Measurements from ENCODE around the gene RNF224.
"Not testable (repeated sequence)": the region's sequence is repeated elsewhere in the genome, so short reads cannot be mapped to it uniquely, and the experiment has no call there.

Gene RNF224

DNA sequence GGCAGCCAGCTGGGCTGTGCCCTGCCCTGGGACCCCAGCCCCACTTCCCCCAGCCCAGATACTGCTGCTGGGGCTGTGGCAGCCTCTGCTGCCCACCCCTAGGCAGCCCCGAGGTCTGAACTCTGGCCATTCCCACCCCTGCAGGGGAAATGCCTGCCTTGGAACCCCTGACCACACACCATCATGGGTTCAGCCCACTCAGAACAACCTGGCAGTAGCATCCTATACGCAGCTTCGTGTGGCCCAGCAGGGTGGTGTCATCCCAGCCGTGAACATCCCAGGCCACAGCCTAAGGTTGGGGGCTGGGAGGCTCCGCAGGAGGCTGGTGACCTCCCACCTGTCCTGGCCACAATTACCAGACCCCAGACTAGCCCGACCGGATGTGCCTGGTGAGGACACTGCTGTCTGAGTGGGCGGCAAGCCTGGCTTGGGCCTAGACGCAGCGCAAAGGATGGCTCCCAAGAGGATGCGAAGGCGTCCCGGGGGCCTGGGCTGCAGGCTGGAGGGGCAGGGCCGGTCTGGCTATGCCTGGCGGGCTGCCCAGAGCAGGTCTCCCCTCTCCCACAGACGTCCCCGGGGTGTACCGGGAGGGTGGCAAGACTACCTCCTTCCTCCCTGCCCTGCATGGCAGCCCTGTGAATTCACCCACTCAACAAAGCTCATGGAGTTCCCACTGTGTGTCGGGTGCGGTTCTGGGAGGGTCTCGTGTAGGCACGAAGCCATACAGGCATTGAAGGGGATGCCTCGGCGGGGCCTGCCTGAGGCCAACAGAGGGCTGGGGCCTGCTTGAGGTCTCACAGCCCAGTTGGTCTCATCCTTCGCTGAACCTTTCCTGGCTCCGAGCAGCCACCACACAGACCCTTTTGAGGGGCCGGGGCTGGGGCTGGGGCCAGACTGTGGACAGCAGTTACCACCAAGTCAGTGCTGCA, 1.9 kb downstream of the RNF224 start:
- no peak for DNase-seq

DNA sequence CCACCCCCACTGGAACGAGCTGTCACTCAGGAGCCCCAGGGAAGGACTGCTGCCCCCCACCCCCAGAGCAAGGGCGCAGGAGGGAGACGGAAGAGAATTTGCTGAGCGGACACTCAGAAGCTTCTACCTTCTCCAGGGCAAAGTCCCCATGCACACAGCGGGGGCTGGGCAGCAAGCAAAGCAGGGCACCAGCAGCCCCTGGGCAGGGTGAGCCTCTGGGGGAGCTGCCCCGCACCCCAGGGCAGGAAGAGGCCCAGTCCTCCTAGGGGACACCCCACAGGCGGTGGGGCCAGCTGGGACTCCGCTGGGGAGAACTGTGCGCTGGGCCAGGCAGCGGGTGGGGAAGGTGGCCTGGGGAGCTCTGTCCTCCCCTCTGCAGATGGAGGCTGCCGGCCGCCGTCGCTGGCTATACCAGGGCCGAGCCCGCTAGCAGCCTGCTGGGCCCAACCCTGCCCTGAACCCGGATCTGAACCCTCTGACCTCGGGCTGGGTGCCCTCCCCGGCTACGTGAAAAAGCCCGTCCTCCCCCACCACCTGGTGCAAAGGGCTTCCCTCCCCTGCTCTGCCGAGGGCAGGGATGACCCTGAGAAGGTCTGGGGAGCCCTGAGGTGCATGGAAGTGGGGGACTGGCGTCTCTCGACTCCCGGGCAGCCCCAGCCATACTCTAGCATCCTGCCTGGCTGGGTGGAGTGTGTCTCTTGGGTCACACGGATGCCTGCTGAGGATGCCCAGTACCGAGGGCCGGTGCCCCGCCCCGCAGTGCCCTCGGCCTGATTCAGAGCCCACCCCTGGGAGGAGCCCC, 2.8 kb downstream of the RNF224 start:
- no peak for DNase-seq

DNA sequence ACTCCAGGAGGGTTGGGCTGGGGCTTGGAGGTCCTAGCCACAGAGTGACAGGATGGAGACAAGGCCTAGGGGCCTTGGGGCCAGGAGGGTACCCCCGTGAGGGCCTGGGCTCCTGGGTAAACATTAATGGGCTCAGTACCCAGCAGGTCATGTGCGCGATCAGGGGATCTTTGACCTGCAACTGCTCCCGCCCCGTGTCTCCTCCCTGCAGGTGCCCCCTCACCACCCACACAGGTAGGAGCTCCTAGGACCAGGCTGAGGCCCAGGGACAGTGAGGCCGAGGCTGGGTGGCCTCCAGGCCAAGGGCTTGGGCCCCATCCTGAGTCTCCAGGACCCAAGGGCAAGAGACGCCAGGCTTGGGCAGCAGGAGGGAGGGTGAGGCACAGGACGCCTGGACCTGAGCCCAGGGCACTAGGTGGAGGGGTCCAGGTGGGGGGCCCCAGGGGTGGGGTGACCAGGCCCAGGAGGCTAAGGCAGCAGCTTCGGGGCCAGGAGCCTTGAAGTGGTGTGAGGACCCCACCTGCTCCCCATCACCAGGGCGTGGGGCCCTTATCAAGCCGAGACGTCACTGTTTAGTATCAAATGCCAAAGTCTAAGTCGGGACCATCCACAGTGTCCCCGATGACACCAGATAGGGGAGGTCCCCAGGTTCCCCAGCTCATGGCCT, 3.5 kb downstream of the RNF224 start, which contains the start of gene SLC34A3:
SLC34A3 (plus strand) TSS at position 197 of the 667 bp plus-strand sequence. CDS start 802 bp downstream, outside the sequence.
- no peak for DNase-seq

DNA sequence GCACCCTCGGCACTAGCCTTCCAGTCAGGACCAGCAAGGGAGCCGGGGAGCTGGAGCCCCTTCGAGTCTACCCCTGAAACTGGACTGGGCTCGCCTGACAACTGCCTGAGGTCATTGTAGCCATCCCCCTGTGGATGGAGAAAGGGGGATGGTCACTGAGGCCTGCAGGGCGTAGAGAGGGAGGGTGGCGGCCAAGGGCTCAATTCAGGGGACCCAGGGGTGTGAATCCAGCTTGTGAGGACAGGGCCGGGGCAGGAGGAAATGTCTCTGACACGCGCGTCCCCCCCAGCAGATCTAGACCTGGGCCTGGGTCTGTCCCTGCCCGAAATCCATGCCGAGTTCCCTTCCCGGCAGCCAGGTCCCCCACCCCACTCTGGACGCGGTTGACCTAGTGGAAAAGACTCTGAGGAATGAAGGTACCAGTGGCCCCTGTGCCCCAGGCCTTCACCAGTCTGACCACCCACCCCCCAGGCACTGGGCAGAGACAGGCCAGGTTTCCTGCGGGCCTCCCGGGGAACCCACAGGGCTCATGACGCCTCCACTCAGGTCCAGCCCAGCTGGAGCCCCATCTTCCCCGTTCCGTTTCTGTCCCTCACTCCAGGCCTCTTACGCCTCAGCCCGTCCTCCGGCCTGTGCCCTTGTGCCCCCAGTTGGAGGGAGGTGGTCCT, 4.2 kb downstream of the RNF224 start:
- DNase-seq: no peak

DNA sequence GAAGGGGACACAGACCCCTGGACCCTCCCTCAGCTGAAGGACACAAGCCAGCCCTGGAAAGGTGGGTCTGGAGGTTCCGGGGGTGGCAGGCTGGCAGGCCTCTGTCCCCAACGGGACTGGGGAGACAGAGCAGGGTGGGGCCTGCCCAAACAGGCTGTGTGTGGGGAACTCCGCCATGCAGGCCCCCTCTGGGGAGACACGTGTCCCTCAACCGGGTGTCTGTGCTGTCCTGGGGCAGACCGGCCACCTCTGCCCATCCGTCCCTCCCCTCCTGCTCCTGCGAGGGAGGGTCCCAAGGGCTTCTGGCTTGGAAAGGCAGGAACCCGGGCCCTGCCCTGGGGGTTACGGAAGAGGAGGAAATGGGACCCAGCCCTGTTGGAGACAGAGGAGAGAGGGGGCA, 4.8 kb downstream of the RNF224 start:
- DNase-seq: no peak

DNA sequence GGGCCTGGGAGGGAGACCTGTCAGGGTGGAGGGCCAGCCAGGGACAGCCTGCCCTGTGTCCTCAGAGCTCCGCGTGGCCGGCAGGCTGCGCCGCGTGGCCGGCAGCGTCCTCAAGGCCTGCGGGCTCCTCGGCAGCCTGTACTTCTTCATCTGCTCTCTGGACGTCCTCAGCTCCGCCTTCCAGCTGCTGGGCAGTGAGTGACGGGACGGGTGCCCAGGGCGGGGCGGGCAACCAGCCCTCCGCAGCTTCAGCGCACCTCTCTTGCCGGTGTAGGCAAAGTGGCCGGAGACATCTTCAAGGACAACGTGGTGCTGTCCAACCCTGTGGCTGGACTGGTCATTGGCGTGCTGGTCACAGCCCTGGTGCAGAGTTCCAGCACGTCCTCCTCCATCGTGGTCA, 5.2 kb downstream of the RNF224 start:
- DNase-seq: no peak

DNA sequence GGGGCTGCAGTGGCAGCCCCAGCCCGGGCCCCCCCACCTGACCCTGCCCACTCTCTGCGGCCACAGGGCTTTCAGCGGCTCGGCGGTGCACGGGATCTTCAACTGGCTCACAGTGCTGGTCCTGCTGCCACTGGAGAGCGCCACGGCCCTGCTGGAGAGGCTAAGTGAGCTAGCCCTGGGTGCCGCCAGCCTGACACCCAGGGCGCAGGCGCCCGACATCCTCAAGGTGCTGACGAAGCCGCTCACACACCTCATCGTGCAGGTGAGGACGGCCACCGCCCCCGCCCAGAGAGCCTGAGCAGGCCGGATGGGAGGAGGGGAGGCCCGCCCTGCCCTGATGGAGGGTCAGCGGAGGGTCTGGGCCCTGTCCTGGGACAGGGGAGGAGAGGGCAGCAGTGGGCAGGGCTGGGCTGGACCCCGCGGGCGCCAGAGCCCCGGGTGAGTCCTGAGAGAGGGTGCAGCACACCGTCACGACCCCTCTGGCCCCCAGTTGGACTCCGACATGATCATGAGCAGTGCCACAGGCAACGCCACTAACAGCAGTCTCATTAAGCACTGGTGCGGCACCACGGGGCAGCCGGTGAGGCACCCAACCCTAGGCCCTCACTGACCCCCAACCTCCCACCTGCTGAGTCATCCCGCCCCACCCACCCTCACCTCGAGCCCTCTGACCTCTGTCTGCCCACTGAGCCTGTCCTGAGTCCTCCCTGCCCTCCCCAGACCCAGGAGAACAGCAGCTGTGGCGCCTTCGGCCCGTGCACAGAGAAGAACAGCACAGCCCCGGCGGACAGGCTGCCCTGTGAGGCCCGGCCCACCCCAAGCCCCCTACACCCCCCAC, 6.1 kb downstream of the RNF224 start:
- DNase-seq: no peak

DNA sequence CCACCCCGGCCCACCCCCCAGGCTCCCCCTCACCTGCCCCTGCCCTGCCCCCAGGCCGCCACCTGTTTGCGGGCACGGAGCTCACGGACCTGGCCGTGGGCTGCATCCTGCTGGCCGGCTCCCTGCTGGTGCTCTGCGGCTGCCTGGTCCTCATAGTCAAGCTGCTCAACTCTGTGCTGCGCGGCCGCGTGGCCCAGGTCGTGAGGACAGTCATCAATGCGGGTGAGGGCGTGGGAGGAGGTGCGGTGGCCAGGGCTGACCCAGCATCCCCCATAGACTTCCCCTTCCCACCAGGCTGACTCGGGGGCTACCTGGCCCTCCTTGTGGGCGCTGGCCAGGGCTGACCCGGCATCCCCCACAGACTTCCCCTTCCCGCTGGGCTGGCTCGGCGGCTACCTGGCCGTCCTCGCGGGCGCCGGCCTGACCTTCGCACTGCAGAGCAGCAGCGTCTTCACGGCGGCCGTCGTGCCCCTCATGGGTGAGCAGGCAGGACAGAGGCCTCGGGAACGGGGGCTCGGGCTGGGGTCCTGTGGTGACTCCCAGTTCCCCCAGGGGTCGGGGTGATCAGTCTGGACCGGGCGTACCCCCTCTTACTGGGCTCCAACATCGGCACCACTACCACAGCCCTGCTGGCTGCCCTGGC, 6.9 kb downstream of the RNF224 start:
- DNase-seq: no peak

DNA sequence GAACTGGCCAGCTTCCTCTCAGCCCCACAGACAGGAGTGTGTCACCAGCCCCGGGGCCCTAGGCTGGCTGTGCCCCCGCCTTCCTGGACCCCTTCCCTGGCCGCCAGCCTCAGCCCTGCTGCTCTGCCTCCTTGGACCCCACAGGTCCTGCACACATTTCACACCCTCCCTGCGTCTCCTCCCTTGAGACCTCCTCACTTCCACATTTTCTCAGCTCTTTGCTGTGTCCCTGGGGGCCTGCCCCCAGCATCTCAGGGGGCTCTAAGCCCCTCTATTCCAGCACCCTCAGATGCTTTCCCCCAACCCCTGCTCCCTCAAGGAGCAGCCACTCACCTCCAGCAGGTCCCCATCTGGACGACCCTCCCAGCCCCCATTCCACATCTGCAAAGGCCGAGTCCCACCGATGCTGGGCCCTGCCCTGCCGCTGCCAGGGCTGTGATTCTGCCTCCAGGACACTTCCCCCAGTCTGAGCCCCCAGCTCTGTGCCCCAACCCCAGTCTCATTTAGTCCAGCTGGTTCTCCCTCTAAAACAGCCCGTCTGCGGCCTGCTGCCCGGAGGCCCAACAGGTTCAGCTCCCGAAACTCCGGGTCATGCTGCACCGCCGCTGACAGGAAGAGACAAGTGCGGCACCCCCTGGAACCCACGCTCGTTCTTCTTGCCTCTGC, 7.6 kb downstream of the RNF224 start:
- no peak for DNase-seq

DNA sequence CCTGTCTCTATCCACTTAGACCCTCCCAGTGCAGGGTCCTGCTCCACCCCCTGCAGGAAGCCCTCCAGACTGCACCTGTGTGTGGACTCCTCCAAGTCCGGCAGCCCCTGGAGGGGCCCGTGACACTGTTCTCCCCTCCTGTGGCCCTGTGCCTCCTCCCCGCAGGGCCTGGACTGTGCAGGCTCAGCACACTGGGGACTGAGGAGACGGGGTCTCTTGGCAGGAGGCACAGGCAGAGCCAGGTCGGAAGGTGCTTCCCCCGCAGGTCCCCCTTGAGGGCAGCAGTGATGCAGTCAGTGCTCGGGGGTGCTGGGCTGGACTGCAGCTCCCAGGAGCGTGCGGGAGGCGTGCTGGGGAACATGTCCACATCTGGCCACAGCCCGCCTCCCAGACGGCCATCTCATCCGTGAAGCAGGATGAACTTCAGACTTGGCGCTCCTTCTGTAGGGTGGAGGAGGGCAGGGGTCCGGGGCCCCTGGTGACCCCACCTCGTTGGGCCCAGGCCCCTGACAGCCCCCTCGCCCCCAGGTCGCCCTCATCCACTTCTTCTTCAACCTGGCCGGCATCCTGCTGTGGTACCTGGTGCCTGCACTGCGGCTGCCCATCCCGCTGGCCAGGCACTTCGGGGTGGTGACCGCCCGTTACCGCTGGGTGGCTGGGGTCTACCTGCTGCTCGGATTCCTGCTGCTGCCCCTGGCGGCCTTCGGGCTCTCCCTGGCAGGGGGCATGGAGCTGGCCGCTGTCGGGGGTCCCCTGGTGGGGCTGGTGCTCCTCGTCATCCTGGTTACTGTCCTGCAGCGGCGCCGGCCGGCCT, 8.3 kb downstream of the RNF224 start:
- no peak for DNase-seq

DNA sequence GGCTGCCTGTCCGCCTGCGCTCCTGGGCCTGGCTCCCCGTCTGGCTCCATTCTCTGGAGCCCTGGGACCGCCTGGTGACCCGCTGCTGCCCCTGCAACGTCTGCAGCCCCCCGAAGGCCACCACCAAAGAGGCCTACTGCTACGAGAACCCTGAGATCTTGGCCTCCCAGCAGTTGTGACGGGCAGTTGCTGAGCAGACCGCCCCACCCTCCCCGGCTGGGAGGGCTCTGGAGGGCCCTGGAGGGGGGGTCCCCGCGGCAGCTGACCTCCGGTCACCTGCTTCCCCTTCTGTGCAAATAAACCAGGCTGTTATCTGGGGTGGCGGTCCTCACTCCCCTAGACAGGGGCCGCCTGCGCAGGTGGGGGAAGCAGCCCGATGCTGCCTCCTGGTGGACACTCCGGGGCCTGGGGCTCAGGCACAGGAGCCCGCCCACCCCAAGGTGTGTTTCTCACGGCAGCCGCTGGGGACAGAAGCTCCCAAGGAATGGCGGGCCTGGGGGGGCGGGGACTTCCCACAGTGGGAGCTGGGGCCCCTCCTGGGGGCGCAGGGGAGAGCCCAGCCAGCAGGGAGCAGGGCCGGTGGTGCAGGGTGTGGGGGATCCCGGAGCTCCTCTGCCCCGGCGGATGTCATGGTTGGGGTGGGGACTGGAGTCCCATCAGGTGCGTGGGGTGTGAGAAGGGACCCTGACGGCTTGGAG, 9.1 kb downstream of the RNF224 start:
- peak; percentile 77 for DNase-seq

DNA sequence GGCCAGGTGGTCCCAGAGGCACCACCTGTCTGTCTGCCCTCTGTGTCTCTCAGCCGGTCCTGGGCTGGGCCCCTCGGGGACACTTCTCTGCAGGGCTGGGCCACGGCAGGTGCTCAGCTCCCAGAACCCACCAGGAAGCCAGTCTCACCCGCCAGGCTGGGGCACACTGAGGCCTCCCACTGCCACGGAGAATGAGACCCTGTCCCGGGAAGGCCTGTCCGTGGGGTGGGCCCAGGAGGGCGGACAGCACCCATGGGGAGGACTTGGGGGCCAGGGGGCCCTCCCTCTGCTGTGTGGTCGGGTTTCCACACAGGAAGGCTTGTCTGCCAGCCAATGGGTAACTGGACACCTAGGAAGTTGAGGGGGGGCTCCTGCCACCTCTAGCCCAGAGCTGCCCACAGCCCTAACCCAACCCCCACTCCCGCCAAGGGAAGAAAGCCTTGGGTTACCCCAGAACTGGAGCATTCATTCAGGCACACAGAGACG, 9.7 kb downstream of the RNF224 start:
- no peak for DNase-seq

DNA sequence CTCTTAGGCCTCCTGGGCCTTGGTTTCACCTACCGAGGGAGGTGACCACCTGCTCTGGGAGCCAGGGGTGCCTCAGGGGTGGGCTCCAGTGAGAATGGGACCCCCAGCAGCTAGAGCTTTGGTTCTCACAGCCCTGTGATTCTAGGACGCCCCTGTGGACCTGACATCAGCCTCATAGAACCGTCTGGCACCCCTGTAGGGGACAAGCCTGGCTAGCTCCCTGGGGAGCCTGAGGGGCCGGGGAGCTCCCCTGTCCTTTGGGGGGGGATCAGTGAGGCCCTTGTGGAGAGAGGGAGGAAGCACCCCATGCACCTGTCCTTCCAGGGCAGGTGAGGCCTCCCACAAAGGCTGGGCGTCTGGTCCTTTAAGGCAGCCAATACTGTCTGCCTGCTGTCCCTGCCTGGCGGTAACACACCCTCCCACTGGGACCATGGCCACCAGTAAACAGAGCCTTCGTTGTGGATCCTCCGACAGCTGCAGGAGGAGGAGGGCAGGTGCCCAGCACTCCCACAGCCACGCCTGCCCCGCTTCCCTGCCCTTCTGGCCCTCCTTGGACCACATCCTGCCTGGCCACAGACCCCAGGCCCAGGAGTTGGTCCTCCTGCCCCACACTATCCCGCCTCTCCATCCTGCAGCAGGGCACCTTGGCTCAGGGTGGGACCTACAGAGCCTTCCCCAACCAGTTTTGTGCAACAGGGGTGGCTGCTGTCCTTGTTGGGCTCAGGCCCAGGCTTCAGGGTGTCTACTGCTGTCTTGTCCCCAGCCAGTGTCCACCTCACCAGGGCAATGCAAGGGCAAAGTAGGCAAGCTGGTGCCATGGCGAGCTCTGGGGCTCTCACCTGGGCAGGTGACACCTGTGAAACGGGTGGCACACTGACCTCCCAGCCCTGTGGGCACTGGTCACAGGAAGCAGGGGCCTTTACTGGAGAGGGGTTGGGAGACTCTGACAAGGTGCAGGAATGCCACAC, 10.7 kb downstream of the RNF224 start:
- DNase-seq: no peak

DNA sequence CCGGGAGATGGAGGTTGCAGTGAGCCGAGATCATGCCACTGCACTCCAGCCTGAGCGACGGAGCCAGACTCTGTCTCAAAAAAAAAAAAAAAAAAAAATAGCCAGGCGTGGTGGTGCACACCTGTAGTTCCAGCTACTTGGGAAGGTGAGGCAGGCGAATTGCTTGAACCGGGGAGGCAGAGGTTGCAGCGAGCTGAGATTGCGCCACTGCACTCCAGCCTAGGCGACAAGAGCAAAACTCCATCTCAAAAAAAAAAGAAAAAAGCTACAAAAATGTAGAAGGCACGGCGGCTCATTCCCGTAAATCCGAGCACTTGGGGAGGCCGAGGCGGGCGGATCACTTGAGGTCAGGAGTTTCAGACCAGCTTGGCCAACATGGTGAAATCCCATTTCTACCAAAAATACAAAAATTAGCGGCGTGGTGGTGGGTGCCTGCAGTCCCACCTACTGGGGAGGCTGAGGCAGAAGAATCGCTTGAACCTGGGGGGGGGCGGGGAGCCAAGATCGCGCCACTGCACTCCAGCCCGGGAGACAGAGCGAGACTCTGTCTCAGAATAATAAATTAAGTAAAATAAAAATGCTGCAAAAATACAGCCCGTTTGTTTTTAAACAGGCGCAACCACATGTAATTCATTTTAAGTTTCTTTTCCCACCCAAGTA, 12.4 kb downstream of the RNF224 start:
- DNase-seq: not testable (repeated sequence)

DNA sequence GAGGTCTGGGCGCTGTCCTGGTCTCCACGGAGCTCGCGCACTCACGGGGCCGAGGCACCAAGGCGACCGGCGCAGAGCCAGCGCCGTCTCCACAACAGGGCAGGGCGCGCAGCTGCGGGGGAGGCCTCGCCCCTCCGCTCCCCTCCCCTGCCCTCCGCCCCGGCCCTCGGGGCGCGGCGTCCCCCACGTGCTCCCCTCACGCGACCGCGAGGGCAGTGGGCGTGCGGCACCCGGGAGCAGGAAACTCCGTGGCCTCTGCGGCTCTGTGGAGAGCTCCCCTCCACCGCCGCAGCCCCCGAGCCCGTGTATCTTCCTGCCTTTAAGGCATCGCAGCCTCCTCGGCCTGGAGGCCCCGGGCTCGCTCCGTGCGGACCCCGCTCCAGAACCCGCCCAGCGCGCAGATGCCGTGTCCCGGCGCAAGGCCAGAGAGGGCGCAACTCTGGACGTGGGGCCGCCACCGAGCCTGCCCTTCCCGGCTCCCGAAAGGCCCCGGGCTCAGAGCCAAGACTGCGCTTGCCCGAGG, 13.1 kb downstream of the RNF224 start:
- peak; percentile 66 for DNase-seq

DNA sequence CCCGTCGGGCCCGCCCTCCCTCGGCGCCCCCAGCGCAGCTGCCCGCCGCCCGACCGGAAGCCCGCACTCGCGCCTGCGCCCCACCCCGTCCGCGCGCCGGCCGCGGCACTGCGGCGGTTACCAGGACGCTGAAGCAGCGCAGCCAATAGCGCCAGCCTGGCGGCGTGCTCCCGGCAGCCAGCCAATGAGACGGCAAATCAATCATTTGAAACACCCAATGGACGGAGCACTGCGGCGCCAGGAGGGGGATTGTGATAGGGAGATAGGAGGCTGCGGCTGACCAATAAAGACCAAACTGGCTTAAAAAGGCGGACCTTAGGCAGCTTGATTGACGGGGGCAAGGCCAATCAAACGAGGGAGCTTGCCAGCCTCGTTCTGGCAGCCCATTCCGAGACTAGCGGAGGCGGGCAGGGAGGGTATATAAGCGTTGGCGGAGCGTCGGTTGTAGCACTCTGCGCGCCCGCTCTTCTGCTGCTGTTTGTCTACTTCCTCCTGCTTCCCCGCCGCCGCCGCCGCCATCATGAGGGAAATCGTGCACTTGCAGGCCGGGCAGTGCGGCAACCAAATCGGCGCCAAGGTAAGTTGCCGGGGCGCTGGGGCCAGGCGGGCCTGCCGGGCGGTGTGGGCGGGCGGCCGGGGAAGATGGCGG, 13.7 kb downstream of the RNF224 start, which contains the start of gene TUBB4B:
TUBB4B (plus strand) TSS at position 447 of the 649 bp plus-strand sequence; CDS start at position 521, 74 bp downstream.
- peak; percentile 100 for DNase-seq

Data from EL (cell line).